ENCODE results near the gene WNT11. TPM values are rescaled to one million over a fixed set of nuclear protein-coding genes. Genes with fewer than 3 reads are reported as not detected.

The WNT11 gene
- total RNA-seq, 2 donors from 2014 or later: 0.71 to 1.5 TPM

DNA sequence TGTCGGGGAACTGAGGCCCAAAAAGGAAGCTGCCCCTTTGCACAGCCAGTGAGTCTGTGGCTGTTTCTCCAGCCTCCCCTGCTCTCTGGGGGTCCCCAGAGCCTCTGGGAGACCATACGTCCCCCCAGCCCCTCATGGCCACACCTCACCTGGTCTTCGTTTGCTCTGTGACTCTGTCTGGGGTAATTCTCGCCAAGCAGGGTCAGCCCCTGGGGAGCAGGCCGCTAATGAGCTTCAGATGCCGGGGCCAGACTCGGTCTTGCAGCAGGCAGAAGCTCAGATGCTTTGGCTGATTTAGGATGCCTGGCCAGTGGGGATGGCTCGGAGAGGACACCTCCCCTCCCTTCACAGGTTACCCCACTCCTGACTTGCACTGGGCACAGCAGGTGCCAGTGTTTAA, 24.1 kb upstream of the WNT11 start:
- Mint-ChIP-seq H3K36me3 (no peaks in the 10 kb centered on the region), H3K27ac (no peak overlapping the region), H3K9me3 (no peaks in the 10 kb centered on the region)
- DNase-seq (ENCODE audit: low spot score in 2 of 2): no peak
- ATAC-seq: no peak

- no peak for ATAC-seq
- no peak for DNase-seq (ENCODE audit: low spot score in 2 of 2)
- no peaks in the 10 kb centered on the region for H3K9me3 Mint-ChIP-seq
- no peaks in the 10 kb centered on the region for H3K36me3 Mint-ChIP-seq
- H3K27ac Mint-ChIP-seq: no peak overlapping the region
These were observed 23.5 kb upstream of the WNT11 start for GRCh38 chr11:76229690-76230240.

DNA sequence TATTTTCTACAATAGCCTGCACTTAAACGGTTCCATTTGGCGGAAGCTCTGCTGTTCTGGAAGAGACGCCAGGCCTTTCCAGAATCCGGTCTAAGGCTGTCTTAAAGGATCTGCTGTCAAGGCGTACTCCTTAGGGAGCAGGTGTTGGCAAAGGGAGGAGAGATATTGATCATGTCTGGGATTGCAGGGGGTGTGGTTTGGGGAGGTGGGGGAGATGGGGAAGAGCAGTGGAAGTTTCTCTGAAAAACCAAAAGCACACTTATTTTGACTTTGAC, 22.5 kb upstream of the WNT11 start:
- DNase-seq (ENCODE audit: low spot score in 2 of 2) (no peak), ATAC-seq (no peak)
- H3K27ac Mint-ChIP-seq: peak overlapping the region in 1 of 2 donors; percentile 76
- H3K9me3 Mint-ChIP-seq: no peaks in the 10 kb centered on the region
- H3K36me3 Mint-ChIP-seq: no peaks in the 10 kb centered on the region

DNA sequence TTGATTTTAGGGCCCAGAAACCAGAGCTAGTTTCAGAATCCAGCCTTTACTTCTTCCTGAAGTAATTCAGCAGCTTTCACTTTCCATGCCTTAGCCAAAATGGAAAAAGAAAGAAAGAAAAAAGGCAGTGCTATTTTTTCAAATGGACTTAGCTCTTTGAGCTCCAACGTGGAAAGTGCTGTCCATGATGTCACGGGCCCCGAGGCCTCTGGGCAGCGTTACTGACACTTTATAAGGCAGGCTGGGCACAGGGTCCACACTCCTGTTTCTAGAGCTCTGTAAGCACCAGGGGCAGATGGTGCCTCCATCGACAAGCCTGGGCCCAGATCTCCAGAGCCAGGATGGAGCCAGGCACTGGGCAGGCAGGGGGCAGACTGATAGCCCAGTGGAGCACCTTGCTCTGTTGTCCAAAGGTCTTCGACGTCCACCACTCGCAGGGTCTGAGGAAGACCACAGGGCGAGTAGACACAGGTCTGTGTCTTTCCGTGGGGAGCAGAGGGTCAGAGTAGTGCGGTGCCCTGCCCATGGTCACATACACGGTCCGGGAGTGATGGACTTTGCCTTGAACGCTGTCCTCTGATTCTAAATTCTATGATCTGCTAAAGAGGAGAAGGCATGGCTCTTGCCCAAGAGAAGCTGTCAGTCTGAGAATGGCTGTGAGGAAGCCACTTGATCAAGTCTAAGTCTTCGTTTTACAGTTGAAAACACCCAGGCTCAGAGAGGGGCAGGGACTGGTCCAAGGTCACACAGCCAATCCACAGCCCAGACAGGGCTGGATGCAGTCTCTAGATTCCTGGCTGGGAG, 22.0 kb upstream of the WNT11 start:
- no peak for ATAC-seq
- no peaks in the 10 kb centered on the region for H3K36me3 Mint-ChIP-seq
- no peak for DNase-seq (ENCODE audit: low spot score in 2 of 2)
- no peaks in the 10 kb centered on the region for H3K9me3 Mint-ChIP-seq
- peak overlapping the region in 1 of 2 donors; percentile 76 for H3K27ac Mint-ChIP-seq

GRCh38 chr11:76226626-76227025, 20.3 kb upstream of the WNT11 start:
- H3K27ac Mint-ChIP-seq: no peak overlapping the region
- no peak for ATAC-seq
- H3K36me3 Mint-ChIP-seq: no peaks in the 10 kb centered on the region
- no peak for DNase-seq (ENCODE audit: low spot score in 2 of 2)
- no peaks in the 10 kb centered on the region for H3K9me3 Mint-ChIP-seq

DNA sequence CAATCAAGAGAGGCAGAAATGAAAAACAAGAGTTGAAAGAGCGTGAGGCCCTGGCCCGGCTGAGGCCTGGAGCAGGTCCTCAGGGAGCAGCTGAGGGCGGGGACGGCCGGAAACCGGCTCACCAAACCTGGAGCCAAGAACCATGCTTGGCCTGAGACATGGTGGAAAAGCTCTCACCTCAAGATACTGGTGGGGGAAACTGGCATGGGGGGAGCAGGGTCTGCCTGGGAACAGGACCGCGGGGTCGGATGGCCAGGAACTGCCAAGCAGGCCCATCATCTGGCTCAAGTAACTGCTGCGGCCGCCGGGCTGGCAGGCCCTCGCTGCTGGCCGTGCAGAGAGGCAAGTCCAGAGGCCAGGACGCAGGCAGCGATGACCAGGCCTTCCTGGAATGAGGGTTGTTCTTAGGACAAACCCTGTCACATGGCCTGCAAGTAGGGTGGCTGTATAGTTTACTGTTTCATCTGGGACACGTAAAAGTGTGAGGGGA, 18.9 kb upstream of the WNT11 start:
- H3K9me3 Mint-ChIP-seq: no peaks in the 10 kb centered on the region
- DNase-seq (ENCODE audit: low spot score in 2 of 2) (no peak), ATAC-seq (no peak)
- H3K36me3 Mint-ChIP-seq: no peaks in the 10 kb centered on the region
- H3K27ac Mint-ChIP-seq: no peak overlapping the region

DNA sequence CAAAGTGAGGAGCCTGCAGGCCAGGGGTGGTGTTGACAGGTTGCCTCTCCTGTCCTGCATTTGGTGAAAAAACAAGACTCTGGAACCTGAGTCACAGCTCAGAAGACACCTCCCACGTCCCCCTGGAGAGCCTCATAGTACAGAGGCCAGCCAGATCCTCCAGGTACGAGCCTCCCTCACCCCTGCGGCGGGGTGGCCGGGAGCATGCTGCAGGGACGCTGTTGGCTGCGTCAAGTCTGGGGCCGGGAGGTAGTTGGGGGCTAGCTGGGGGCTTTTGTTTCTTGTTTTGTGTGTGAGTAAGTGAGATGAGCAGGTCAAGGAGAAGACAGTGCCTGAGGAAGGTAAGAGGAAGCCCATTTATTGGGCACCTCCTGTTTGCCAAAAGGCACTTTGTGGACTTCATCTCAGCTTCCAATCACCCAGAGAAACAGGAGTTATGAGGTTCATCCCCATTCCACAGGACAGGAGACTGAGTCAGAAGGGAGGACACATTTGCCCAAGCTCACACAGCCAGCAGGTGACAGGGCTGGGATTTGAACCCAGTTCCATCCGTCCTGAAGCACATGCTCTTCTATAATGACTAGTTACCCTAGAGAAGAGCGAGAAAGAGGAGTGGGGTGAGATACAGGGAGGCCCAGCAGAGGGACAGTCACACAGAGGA, 18.3 kb upstream of the WNT11 start:
- Mint-ChIP-seq H3K9me3 (no peaks in the 10 kb centered on the region), H3K27ac (peak overlapping the region in 1 of 2 donors; percentile 53), H3K36me3 (no peaks in the 10 kb centered on the region)
- ATAC-seq: no peak
- no peak for DNase-seq (ENCODE audit: low spot score in 2 of 2)

DNA sequence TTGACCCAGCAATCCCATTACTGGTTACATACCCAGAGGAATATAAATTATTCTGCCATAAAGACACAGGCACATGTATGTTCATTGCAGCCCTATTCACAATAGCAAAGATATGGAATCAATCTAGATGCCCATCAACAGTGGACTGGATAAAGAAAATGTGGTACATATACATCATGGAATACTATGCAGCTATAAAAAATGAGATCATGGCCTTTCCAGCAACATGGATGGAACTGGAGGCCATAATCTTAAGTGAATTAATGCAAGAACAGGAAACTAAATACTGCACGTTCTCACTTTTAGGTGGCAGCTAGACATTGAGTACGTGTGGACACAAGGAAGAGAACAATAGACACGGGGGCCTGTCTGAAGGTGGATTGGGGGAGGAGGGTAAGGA, 15.1 kb upstream of the WNT11 start:
- H3K27ac Mint-ChIP-seq: no peak overlapping the region
- DNase-seq (ENCODE audit: low spot score in 2 of 2): no peak
- no peak for ATAC-seq
- no peaks in the 10 kb centered on the region for H3K36me3 Mint-ChIP-seq
- H3K9me3 Mint-ChIP-seq: no peaks in the 10 kb centered on the region

DNA sequence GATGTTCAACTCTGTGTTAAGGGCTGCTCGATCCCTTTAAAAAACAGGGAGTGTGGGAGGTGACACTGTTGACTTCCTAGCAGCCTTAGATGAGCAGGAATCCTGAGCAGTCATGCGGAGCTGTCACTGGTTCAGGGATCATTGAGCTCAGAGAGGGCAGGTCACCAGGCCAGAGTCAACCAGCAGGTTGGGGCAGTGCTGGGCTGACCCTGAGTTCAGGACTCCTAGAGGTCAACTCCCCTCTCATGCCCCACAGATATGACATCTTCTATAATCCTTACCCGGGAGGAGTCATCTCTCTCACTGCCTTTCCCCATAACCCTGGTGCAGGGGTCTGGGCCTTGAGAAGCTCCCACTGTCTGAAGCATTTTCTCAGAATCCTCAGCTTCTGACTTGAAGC, 12.9 kb upstream of the WNT11 start:
- H3K9me3 Mint-ChIP-seq: no peaks in the 10 kb centered on the region
- DNase-seq (ENCODE audit: low spot score in 2 of 2): no peak
- no peaks in the 10 kb centered on the region for H3K36me3 Mint-ChIP-seq
- H3K27ac Mint-ChIP-seq: no peak overlapping the region
- ATAC-seq: no peak

DNA sequence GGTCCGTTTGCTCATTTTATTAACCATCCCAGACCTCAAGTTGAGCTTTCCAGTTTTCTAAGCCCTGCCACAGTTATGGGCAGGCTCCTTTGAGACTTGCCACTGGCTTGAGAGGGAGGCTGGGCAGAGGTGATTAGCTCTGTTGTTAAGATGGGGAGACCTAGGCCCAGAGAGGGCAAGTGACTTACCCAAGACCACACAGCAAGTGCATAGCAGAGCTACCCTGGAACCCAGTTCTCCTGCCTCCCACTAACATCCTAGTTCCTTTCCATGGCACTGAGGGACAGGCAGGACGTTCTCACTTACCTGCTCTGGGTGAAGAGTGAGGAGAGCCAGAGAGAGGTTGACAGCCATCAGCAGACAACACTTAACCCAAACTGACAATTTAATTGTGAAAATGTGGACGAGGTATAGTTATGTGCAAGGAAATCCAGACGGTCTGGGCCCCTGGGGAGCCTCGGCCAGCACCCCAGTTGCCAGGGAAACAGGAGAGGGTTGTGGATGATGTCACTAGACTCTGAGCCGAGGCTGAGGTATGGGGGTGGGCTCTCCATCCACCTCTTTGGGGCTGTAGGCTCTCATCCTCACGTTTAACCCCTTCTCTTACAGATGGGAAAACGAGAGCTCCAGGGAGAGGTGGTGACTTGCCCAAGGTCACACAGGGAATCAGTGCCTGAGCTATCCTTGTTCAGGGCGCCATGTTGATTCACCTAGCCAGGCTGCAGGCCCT, 12.3 kb upstream of the WNT11 start:
- DNase-seq (ENCODE audit: low spot score in 2 of 2) (no peak), ATAC-seq (no peak)
- H3K9me3 Mint-ChIP-seq: no peaks in the 10 kb centered on the region
- H3K36me3 Mint-ChIP-seq: no peaks in the 10 kb centered on the region
- H3K27ac Mint-ChIP-seq: no peak overlapping the region

- no peak overlapping the region for H3K27ac Mint-ChIP-seq
- ATAC-seq: no peak
- H3K9me3 Mint-ChIP-seq: no peaks in the 10 kb centered on the region
- no peaks in the 10 kb centered on the region for H3K36me3 Mint-ChIP-seq
- no peak for DNase-seq (ENCODE audit: low spot score in 2 of 2)
These were observed 11.4 kb upstream of the WNT11 start for GRCh38 chr11:76217653-76218160.

- ATAC-seq (no peak), DNase-seq (ENCODE audit: low spot score in 2 of 2) (no peak)
- H3K27ac Mint-ChIP-seq: no peak overlapping the region
- H3K9me3 Mint-ChIP-seq: no peaks in the 10 kb centered on the region
- H3K36me3 Mint-ChIP-seq: no peaks in the 10 kb centered on the region
These were observed 10.4 kb upstream of the WNT11 start for GRCh38 chr11:76216536-76217325.

DNA sequence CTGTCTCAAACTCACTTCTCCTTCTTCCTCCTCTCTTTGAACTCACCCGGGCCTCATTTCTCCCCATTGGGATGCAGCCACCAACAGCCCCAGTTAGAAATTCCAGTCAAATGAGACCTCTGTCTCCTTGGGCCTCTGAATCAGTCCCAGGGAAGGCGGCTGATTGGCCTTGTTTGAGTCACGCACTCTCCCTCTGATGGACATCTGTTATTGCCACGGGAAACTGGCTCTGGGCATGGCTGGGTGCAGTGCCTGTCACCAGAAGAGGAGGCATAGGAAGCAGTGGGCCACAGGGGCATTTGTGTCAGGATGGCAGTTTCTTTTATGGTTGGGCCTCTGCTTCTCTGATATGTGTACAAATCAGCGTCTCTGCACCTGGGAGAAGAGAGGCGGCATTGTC, 9.6 kb upstream of the WNT11 start:
- Mint-ChIP-seq H3K9me3 (no peaks in the 10 kb centered on the region), H3K36me3 (no peaks in the 10 kb centered on the region), H3K27ac (no peak overlapping the region)
- DNase-seq (ENCODE audit: low spot score in 2 of 2) (no peak), ATAC-seq (no peak)

DNA sequence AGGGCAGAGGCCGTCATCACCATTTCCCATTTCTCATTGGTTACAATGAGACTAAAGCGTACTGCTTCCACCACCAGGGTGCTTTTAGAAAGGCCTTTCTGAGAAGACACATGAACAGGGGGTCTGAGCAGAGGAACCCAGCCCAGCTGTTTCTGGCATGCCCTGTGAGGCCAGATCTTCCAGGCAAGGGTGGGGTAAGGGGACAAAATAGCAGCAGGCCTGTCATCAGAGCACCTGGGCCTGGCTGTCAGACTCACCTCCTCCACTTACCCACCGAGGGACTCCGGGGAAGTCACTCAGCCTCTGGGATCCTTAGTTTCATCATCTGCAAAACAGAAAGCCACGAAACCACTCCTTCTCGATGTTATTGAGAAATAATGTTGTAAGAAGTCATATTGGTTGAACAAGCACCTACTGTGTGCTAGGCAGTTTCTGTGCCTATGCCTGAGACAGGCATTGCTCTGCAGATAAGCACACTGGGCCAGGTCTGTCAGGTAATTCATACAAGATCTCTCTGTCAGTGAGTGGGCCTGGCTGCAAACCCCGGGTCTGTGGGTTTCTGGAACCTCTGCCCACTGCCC, 8.8 kb upstream of the WNT11 start:
- ATAC-seq (peak; percentile 15 to 48), DNase-seq (ENCODE audit: low spot score in 2 of 2) (no peak)
- Mint-ChIP-seq H3K9me3 (no peaks in the 10 kb centered on the region), H3K27ac (peak overlapping the region in 1 of 2 donors; percentile 44), H3K36me3 (no peaks in the 10 kb centered on the region)

DNA sequence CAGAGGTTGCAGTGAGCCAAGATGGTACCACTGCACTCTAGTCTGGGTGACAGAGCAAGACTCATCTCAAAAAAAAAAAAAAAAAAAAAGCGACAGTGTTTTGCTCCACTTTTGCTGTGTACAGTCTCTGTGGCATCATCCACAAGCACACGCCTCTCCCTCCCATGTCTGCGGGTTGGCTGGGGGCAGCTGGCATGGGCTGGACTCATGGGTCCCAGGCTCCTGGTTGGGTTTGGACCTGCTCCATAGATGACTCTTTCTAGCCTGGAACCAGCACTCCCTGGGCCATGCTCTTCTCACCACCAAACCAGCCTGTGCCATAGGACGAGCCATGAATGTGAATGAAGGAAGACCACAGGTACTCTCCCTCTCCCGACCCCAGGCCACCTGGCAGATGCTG, 7.9 kb upstream of the WNT11 start:
- Mint-ChIP-seq H3K36me3 (no peaks in the 10 kb centered on the region), H3K27ac (no peak overlapping the region), H3K9me3 (no peaks in the 10 kb centered on the region)
- DNase-seq (ENCODE audit: low spot score in 2 of 2): no peak
- ATAC-seq: no peak

All from activated naive CD4-positive, alpha-beta T cell treated with anti-CD3 and anti-CD28 coated beads, Interleukin-2, amount 50 U/mL, for 72 hours (primary cell).